ENCODE data around the gene HOXA11.

The HOXA11 gene

DNA sequence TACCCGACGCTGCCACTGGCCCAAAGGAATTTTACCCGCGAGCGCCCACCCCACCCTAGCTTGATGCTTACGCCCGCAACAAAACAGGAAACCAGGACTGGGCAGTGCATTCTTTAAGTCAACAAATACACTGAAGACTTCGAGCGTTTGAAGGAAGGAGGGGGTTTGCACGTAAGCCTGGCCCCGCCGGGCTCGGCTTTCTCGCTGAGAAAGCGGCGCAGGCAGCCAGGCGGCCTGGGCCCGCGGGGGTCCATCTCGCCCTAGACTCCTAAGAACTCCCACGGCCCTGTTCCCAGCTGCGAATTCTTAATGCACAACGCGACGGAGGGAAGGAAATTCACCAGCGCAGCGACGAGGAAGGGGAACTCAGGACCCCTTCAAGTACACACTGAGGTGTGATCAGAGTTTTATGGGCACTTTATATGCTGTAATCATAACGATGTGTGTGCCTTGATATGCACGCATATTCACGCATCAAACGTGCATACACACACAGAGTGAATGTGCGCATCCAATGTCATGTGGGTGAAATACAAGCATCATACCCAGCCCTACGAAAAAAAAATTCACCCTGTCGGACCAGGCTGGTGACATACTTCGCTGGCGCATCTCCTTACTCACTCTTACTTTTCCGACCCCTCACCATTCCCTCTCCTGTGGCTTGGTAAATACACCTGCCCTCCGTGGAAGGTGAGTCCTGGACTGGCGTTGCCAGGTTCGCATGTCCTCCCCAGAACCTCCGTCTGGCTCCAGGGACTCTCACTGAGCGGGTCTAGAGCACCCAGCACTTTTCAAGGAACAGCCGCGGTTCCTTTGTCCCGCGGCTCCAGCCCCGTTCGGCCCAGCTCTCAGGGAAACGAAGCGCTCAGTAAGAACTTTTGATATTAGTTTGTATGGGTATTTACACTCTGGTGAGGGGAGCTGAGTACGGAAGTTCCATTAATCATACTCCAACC, 20.6 kb upstream of the HOXA11 start:
- DNase-seq, result peak; percentile 48

DNA sequence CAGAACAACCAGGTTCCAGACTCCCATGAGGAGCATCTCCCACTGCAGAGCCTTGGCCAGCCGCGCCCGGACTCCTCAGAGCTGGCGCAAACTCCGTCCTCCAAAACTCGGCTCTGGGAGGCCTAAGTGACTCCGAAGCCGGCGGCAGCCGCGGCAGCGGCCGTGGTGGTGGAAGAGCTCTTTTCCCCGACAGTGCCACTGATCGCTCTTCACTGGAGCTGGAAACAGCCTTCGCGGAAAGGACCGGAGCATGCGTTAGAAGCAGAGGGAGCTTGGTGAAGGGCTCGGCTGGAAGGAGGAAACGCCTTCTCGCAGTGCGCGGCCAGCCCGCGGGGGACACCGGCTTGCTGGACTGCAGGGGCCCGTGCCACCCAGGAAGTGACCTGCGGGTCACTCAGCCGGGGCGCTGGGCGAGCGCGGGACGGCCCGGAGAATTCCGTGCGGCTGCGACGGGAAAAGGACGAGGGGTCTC, 19.9 kb upstream of the HOXA11 start:
- DNase-seq, result peak; percentile 56

DNA sequence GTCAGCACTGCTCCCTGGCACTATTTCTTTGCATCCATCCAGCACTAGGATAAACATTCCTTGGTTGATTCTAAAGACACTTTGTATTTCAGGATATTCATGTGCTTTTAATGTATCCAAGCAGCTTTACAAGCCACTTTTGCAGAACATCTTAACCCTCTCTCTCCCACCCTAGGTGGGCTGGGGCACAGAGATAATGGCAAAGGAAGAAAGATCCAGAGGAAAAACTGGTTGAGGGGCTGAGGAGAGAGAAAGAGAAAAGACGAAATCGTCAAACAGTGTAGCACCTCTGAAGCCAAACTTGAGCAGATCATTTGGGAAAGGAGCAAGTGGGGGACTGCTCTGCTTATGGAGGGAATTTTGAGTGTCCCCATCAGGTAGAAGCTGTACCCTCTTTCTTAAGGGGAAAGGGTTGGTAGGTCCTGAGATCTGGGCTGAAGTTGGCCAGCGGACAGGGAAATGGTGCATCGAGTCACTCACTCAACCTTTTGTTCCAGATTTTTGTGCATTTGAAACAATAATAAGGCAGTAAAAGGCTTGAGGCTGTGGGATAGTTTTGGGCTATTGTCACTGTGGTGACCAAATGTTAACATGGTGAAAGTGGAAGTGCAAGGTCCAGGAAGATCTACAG, 19.0 kb upstream of the HOXA11 start:
- DNase-seq, result no peak

DNA sequence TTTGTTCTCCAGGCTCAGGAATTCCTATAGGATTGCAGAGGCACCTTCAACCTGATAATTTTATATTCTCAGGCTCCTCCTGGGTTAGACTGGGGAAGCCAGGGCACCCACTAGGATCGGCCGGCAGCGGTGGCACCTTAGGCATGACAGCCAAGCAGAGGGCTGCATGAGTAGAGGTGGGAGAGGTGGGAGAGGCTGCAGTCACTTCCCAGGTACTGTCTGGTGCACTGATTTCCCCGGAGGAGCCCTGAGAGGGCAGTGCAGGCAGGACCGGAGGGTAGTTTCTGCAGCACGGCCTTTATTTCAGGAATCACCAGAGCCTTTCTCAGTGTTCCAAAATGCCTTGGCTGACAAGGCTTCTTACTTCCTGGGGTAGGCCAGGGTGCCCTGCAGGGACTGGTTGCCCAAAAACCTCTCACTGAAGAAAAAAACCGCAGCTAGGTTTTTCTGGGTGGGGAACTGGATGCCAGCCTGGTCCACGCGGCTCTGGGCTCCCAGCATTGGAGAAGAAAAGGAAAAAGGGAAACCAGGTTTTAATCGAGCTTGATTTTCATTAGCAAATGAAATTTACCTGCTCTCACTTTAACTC, 18.4 kb upstream of the HOXA11 start:
- peak; percentile 40 for DNase-seq

DNA sequence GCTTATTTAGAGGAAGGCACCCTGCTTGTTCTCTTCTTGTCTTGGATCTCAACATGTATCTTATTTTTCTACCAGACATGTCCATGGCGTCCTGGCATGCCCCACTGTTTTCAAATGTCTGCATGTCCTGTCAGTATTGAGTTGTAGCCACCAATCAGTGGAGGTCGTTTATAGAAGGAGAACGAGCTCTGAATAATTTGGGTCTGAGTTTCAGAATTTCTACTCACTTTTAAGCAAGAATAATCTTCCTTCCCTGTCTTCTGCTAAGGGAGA, 17.8 kb upstream of the HOXA11 start:
- no peak for DNase-seq

DNA sequence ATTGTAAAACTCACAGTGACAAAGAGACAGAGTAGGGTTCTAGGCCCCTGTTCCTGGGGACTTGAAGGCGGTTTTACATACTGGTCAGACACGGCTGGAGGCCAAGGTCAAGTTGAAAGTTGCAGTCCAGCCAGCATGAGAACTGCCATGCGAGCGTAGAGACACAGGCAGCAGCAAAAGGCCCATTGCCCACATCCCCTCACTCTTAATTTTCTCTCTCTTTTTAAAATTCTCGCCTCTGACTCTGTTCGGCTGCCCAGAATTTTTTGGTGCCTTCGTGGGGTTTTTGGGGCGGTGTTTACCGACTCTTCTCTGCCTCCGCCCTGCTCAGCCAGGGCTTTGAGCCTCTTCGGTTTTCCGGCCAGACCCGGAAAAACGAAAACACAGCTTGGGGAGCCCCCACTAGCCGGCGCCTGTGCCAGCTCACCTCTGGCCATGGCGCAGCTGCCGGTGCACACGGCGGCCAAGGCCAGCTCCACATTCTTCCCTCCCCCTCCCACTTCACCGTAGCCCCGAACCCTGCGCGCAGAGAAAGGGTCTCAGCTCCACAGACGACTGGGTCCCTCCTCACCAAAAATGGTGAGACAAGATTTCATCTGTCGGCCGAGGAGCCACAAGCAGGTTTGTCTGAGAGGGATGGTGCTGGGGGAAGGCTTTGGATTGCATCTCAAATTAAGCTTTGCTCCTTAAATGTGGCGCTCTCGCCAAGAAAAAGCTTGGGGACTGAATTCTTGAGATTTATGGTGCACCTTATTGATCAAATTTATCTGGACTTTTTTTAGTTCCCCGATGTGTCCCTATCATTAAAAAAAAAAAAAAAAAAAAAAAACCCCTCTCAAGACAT, 17.2 kb upstream of the HOXA11 start:
- peak; percentile 47 for DNase-seq

DNA sequence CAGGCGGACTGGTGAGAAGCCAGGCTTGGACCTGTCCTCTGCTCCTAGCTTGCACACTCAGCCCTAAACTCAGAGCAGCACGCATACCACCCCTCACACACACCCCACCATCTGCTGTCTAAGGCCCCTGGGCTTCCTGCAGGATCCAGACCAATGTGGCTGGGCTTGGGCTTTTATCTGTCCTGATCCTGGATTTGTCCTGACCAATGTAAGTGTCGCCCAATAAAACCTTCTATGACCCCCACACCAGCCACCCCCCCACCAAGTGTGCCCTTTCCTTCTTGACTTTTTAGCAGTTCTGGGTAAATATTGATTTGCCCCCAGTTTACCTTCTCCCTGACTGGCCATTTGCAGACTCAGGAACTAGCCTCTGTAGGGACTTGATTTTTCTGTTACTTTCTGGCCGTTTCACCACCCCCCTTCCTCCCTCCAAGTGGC, 16.6 kb upstream of the HOXA11 start:
- DNase-seq, result no peak

DNA sequence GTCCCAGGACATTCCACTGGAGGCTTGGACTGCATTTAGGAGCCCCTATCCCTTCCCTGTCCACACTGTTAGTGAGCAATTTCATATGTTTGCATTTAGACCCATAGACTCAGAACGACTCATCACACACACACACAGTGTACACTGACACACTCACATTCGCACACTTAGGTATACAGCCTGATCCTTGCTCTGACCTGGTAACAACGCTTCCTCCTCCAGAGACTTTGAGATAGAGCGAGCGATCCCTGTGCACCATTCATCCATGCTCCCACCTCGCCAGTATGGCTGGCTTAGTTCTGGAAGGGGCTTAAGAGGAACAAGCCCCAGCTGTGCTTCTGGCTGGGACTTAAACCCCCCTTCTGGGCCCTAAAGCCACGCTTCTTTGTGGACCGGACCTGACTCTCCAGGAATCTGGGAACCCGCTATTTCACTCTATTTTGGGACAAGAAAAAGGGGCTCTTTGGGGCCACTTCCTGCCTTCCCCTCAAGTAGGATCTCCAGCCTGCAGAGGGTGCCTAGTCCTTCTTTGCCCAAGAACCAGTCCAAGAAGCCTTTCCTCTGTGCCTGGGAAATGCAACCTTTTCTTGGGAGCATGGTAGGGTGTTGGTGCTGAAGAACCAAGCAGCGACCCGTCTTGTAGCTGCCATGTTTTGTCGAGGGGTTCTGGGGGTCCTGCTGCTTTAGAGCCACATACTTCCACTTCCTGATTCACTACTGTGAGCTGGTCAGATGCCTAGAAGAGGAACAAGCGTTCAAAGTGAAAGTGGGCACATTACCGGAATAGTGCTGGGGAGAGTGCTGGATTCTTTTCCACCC, 15.9 kb upstream of the HOXA11 start:
- DNase-seq, result peak; percentile 51

DNA sequence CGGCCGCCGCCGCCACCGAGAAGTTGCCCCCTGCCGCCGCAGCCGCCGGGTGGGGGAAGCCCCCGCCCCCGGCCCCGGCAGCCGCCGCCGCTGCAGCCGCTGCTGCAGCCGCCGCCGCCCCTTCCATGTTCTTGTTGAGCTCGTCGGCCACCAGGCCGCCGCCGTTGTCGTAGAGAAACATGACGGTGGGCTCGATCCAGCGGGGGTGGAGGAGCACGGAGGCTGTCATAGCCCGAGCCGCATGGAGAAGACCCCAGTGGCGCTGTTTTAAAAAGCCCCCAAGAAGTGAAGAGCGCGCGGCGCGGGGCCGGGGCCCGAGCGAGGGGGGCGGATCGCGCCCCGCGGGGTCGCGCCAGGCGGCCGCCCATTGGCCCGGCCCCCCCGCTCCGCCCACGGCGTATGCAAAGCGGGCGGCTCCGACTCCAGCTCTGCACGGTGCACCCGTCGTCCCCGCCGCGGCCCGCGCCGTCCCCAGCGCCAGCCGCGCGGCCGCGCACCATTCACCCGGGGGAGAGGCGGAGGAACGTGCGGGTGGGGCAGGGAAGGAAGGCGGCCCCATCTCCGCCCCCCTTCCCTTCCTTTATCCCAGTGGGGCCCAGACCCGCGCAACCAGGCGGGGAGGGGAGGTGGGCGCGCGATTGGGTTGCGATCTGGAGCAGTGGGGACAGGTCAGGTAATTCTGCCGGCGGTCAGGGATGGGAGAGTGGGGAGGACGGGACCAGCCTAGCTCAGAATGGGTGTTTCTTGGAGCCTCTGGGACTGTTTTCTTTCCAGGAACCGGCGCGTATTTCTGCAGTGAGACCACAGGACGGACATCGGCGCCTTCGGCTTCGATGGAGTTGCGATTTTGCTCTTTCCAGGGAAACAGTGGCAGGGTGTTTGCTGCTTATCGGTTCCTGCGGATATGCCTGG, 15.1 kb upstream of the HOXA11 start, which contains the start of gene HOXA13:
HOXA13 (minus strand) TSS at position 243 of the 912 bp plus-strand sequence; CDS start at position 229, 14 bp downstream.
- peak; percentile 58 for DNase-seq

DNA sequence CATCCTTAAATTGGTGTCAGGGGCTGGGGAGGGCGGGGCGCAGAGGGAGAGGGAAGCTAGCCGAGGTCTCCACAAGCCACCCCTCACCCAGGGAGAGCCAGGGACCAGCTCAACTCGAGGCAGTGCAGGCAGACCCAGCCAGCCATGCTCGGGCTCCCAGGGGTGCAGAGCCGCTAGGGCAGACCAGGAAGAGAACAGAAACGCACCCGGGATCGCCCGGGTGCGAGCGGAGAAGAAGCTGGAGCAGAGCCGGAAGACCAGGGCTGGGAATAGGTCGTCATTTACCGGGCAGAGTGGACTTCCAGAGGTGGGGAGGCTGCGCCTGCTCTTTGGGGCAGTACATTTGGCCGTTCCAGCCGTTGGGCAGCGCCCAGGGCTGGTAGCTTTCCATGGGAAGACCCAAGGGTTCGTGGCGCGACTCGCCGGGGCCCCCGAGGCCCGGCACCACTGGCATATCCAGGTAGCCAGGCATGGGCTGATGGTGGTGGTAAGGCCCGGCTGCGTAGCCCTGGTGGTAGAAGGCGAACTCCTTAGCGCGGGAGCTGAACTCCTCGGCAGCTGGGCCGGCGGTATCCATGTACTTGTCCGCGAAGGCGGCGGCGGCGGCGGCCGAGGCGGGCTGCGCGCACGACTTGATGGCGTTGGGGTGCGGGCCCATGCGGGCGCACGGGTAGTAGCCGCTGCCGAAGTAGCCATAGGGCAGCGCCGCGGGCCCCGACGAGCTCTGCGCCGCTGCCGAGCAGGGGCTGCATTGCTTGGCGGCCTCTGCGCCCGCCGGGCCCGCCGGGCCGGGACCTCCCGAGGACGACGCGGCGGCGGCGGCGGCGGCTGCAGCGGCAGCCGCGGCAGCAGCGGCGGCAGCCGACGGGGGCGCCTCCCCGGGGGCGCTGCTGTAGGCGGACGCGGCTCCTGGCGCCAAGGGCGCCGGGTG, 14.1 kb upstream of the HOXA11 start:
- DNase-seq, result peak; percentile 64

DNA sequence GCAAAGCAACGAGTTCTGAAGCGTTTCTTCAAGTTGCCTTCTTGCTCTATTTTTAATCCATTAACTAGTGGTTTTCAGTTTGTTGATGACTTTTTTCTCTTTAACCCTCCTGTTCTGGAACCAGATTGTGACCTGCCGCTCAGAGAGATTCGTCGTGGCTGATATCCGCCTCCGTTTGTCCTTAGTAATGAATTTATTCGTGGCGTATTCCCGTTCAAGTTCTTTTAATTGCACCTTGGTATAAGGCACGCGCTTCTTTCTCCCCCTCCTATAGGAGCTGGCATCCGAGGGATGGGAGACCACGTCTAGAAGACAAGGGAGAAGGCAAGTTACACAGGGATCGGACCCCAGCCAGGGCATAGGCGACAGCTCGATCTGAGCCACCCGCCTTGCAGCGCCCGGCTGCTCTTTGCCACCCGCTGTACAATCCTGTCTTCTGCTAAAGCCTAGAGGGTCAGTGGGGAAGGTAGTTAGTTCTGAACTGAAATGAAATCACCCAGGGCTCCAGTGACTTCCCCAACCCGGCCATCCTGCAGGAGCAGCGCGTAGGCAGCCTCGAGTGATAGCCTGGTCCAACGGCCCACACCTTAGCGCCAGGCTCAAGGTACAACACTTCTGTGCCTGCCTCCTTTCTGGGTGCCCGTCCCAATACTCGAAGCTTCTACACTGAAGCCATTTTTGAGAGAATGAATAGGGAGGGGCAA, 13.3 kb upstream of the HOXA11 start:
- peak; percentile 59 for DNase-seq

DNA sequence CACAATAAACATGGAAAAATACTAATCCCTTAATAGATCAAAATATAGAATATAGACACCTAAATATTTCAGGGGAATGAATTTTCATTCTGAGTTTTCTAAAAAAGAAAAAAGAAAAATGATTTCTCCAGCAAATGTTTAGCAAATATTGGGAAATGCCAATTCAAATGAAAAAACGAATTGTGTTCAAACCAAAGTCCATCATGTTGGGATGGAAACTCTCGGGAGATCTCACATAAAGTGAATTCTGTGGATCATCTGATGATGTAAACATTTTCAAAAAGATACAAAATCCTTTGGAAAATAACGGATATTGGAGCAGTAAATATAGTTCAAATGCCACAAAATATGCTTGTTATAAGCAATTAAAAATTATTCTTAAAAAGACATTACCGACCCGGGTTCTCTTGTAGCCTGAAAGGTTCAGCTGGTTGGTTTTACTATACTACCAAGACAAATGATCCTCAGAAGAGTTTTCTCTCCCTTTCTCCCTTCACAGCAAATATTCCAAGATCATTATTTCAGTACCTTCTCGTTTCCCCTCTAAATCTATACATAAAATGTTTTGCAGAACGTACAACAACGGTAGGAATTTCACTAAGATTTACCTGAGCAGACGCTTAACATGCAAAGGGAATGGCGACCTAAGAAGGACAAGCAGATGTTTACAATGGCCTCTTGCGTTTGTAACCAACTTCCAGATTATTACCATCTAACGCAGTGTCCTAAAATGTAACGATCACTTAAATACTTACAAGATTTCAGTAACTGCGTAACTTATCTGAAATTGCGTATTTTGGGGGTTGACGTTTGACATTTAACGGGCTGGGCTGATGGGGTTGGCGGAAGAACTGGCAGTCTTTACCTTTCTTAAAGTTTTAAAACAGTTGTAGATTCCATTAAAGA, 12.4 kb upstream of the HOXA11 start:
- no peak for DNase-seq

DNA sequence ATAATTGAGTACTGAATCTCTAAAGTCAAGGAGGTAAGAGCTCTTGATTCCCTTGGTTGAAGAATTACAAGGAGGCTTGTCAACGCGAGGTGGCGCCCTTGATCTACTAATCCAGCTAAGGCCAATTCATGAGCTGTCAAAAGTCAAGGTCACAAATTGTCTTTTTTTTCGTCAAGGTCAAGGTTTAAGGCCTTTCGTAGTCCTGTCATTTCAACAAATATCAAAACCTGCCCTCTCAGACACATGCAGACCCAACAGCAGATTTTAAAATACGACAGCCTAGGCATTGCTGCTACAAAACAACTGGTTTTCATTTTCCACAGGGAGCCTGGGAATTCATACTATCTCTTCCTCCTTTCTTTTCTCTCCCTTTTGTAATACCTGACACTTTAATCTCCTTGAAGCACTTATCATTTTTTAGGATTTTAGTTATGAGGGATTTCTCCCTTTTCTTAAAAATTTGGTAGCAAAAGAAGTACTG, 11.3 kb upstream of the HOXA11 start:
- peak; percentile 91 for DNase-seq

DNA sequence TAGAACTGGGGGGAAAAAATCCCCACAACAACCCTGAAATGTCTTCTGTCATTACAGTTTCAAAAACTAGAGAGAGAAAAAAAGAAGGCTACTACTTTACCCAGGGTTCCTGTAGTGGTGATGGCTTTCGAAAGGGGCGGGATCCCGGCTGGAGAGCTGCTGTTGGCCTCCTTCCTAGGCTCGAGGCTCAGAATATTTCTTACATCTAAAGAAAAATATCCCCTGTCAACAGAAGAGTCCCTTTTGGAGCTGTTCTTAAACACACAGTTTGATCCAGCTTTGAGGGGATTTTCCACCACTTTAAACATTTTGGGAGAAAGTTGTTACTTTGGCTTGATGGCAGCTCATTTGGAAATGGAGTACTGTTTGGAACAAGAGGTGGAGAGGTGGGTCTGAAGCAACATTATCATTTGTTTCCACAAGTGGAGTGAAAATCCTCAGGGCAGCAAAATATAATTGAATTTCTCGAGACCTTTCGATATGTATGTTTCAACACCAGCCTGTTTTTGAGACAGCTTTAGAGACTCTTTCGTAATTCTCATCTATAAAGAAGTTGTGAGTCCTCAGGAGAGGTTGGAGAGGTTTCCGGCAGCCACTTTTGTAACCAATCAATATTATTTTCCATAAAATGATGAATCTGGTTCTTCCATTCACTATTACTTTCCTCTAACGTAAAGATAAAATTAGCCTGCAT, 9.8 kb upstream of the HOXA11 start:
- DNase-seq, result no peak

DNA sequence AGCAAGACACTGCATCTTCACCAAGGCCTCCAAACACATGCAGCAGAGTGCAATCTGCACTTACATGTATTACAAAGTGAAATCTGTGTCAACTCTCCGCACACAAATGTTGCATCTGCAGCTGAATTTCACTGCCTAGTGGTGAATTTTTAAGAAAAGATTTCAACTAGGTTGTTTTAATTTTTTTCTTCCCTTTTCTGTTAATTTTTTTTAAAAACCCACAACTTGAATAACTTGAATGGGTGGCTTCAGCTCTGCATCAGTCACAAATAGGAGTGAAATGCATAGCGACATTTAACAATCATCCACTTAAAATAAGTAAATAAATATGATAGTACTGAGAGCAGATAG, 8.9 kb upstream of the HOXA11 start:
- no peak for DNase-seq

DNA sequence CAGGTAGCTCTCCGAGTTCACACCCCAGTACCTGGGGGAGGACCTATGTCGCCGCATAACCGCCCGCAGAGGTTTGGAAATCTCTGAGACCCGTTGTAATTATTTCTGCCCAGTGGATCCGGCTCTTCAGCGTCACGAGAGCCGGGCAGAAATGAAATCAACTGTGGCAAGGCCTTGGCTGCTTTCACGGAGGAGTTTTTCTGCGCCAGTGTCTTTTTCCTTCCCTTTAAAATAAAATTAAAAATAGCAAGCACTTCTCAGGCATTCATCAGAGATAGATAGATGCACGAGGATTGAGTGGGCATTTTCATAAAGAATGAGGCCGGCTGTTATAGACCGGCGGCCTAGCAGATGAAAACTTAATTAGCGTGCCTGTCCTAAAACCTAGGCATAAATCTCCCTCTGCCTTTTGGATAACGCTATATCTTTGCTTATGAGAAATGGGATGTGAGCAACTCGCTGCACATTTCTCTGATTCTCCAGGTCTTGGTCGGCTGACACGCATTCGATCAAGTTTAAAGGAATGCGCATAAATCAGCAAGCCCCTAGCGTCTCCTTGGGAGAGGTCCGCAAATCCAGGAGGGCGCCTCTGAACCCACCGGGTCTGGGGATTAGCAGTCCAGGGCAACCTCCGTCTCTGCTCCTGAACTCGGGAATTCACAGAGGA, 8.4 kb upstream of the HOXA11 start:
- DNase-seq, result peak; percentile 49
